GM12874 (cell line): ENCODE results near the gene PLEKHG4.

Experiments
- TF ChIP-seq, protein P1 (sequence below): IDR thresholded peaks from 2 replicates; pipeline ENCODE4 v1.5.1; 2011; ENCODE audit warnings: low read depth, mild to moderate bottlenecking, control low read depth, low read length, moderate library complexity; ENCODE audit not compliant: insufficient read depth

PLEKHG4 gene

DNA sequence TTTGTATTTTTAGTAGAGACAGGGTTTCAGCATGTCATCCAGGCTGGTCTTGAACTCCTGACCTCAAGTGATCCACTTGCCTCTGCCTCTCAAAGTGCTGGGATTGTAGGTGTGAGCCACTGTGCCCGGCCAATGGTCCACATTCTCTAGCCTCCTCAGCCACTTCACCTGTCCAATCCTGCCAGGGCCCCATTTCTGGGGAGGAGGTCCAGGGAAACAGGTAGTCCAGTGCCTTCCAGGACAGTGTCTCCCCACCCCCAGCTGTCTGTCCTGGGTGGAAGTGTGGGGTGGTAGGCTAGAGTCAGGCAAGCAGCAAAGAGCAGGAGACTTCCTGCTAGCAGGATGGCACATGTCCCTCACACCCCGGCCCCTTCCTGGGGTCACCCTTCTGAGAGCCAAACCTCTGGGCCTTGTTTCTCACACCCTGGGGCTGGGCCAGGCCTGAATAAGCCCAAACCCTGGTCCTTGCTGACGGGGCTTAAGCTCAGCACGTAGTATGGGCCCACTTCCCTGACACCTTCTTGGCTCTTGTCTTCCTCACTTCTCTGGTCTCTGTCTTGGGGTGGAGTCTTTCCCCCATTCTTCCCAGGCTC, 37.1 kb upstream of the PLEKHG4 start:
- TF ChIP-seq, protein P1, sequence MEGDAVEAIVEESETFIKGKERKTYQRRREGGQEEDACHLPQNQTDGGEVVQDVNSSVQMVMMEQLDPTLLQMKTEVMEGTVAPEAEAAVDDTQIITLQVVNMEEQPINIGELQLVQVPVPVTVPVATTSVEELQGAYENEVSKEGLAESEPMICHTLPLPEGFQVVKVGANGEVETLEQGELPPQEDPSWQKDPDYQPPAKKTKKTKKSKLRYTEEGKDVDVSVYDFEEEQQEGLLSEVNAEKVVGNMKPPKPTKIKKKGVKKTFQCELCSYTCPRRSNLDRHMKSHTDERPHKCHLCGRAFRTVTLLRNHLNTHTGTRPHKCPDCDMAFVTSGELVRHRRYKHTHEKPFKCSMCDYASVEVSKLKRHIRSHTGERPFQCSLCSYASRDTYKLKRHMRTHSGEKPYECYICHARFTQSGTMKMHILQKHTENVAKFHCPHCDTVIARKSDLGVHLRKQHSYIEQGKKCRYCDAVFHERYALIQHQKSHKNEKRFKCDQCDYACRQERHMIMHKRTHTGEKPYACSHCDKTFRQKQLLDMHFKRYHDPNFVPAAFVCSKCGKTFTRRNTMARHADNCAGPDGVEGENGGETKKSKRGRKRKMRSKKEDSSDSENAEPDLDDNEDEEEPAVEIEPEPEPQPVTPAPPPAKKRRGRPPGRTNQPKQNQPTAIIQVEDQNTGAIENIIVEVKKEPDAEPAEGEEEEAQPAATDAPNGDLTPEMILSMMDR: no peak

DNA sequence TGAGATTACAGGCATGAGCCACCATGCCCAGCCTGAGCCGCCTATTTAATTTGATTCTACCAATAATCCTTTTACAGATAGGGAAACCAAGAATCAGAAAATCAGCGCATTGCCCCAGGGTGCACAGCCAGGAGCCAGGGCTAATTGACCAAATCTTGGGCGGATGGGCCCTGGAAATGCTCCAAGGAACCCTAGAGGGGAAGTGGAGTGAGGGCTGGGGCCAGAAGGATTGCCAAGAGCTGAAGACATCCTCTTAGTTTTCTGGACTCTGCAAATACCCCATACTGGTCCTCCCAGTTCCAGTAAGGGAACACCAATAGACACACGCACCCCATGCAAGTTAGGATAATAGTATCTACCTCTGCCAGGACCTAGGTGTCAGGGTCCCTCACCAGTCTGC, 35.9 kb upstream of the PLEKHG4 start:
- TF ChIP-seq, protein P1: no peak

- TF ChIP-seq, protein P1: no peak
These were observed 34.7 kb upstream of the PLEKHG4 start for GRCh38 chr16:67244387-67245185.

DNA sequence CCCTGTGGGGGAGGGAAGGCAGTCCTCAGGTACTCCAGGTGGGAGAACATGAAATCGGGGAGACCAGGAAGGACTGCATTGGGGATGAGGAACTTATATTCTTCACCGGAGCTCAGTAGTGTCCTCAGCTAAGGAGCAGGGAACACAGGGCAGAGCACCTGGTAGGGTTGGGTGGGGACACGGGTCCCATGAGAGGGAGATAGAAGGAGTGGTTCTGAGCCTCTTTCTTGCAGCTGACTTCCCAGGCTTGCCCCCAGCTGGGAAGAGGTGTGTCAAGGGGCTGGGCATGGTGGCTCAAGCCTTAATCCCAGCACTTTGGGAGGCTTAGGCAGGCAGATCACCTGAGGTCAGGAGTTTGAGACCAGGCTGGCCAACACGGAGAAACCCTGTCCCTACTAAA, 34.1 kb upstream of the PLEKHG4 start:
- TF ChIP-seq, protein P1: no peak

DNA sequence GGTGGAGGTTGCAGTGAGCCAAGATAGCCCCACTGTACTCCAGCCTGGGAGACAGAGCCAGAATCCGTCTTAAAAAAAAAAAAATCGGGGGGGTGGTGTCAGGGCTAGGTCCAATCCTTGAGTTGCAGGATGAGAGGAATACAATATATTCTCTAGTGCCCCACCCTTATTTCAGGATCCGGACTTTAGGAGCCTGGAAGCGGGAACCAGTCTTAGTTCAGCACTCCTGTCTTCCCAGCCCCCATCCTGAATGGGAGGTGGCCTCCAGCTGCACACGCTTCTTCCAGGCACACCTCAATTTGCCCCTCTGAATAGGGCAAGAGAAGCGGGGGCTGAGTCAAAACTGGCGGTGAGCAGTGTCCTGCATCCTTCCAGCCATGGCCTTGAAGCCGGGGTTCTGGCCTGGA, 33.7 kb upstream of the PLEKHG4 start:
- TF ChIP-seq, protein P1: no peak

DNA sequence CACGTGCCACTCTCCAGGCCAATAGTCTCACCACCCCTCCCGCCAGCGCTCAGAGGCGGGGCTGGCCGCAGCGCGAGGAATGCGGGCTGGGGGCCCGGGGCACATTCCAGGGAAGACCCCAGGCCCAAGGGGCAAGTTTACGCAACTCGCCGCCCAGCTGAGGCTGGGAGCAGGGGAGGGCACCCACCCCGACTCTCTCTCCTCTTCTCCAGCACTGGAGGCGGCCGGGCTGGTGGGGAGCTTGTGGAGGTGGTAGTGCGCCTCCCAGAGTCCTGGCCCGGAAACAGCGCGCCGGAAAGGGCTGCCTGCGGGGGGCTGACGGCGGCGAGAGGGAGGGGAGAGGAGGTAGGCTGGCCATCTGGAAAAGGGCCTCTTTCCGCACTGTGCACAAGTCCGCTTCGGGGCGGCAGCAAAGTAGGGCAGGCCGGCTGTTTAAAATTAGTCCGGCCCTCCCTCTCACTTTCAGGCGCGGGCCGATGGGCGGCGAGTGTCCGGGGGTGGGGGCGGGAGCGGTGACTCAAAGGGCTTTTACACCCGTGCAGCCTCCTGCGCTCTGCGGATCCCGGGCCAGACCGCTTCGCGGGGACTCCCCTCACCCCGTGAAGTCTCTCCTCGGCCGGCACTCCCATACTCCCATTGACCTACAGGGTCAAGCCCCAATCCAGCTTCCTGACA, 33.1 kb upstream of the PLEKHG4 start:
- TF ChIP-seq, protein P1: peak; percentile 65

- TF ChIP-seq, protein P1: no peak
These were observed 32.6 kb upstream of the PLEKHG4 start for GRCh38 chr16:67246756-67247191.
